NT2/D1 (cell line): ENCODE data around the gene MAD1L1.

Experiments
- DNase-seq: peaks from one replicate; pipeline ENCODE4 v3.0.0-alpha.2; 2011; ENCODE audit warnings: low read depth, low spot score
- H3K27me3 ChIP-seq: 2 replicates; pipeline ENCODE4 v1.6.0; 2011; ENCODE audit warnings: mild to moderate bottlenecking; ENCODE audit not compliant: insufficient read length, insufficient read depth
- H3K36me3 ChIP-seq: 2 replicates; pipeline ENCODE4 v1.6.1; 2011; ENCODE audit warnings: mild to moderate bottlenecking, low read length, mixed read lengths; ENCODE audit not compliant: insufficient read depth, insufficient read length
- H3K4me1 ChIP-seq: 2 replicates; pipeline ENCODE4 v1.5.1; 2011; ENCODE audit not compliant: insufficient read depth, insufficient read length
- H3K4me3 ChIP-seq: 2 replicates; pipeline ENCODE4 v1.5.1; 2011; ENCODE audit warnings: low read depth; ENCODE audit not compliant: insufficient read length
- H3K9ac ChIP-seq: 2 replicates; pipeline ENCODE4 v1.6.0; 2011; ENCODE audit warnings: low read depth; ENCODE audit not compliant: insufficient read length
- H3K9me3 ChIP-seq: 2 replicates; pipeline ENCODE4 v1.5.1; 2011; ENCODE audit warnings: mild to moderate bottlenecking, low read length; ENCODE audit not compliant: insufficient read depth
- SUZ12 ChIP-seq: IDR thresholded peaks from 2 replicates; pipeline ENCODE4 v1.6.1; 2011; ENCODE audit not compliant: insufficient read length, insufficient read depth; ENCODE audit errors: extremely low read depth
- YY1 ChIP-seq: IDR thresholded peaks from 2 replicates; pipeline ENCODE4 v1.6.1; 2011; ENCODE audit not compliant: insufficient read length, insufficient read depth
- ZNF274 ChIP-seq: IDR thresholded peaks from 2 replicates; pipeline ENCODE4 v1.6.1; 2011; ENCODE audit warnings: mild to moderate bottlenecking, low read depth, low read length

The MAD1L1 gene

GRCh38 chr7:2245883-2246675 lies 13.3 kb upstream of the MAD1L1 start:
- peaks cover 23% of the 10 kb centered on the region for H3K4me1 ChIP-seq
- peak overlapping the region; percentile 37 for H3K9ac ChIP-seq
- TF ChIP-seq SUZ12 (no peak), ZNF274 (no peak), YY1 (no peak)
- no peaks in the 10 kb centered on the region for H3K27me3 ChIP-seq
- H3K36me3 ChIP-seq: peaks cover 60% of the 10 kb centered on the region
- no peak for DNase-seq
- no peak overlapping the region for H3K4me3 ChIP-seq
- H3K9me3 ChIP-seq: no peaks in the 10 kb centered on the region

GRCh38 chr7:2244404-2244995 lies 11.8 kb upstream of the MAD1L1 start:
- peaks cover 23% of the 10 kb centered on the region for H3K4me1 ChIP-seq
- no peaks in the 10 kb centered on the region for H3K27me3 ChIP-seq
- no peaks in the 10 kb centered on the region for H3K9me3 ChIP-seq
- DNase-seq: no peak
- H3K36me3 ChIP-seq: peaks cover 61% of the 10 kb centered on the region
- H3K9ac ChIP-seq: peak overlapping the region; percentile 62
- TF ChIP-seq ZNF274 (no peak), SUZ12 (no peak), YY1 (no peak)
- no peak overlapping the region for H3K4me3 ChIP-seq

- no peak overlapping the region for H3K4me3 ChIP-seq
- H3K27me3 ChIP-seq: no peaks in the 10 kb centered on the region
- H3K9ac ChIP-seq: peak overlapping the region; percentile 94
- DNase-seq: no peak
- H3K9me3 ChIP-seq: no peaks in the 10 kb centered on the region
- peaks cover 63% of the 10 kb centered on the region for H3K36me3 ChIP-seq
- TF ChIP-seq ZNF274 (no peak), SUZ12 (no peak), YY1 (no peak)
- H3K4me1 ChIP-seq: peaks cover 18% of the 10 kb centered on the region
Measured at GRCh38 chr7:2243458-2243857, 10.7 kb upstream of the MAD1L1 start.

GRCh38 chr7:2242541-2243429 lies 10.0 kb upstream of the MAD1L1 start:
- DNase-seq: no peak
- peaks cover 63% of the 10 kb centered on the region for H3K36me3 ChIP-seq
- TF ChIP-seq YY1 (no peak), SUZ12 (no peak), ZNF274 (no peak)
- peak overlapping the region; percentile 89 for H3K4me3 ChIP-seq
- no peaks in the 10 kb centered on the region for H3K27me3 ChIP-seq
- peak overlapping the region; percentile 94 for H3K9ac ChIP-seq
- peaks cover 18% of the 10 kb centered on the region for H3K4me1 ChIP-seq
- H3K9me3 ChIP-seq: no peaks in the 10 kb centered on the region

- Histone ChIP-seq H3K27me3 (no peaks in the 10 kb centered on the region), H3K4me1 (peaks cover 11% of the 10 kb centered on the region), H3K9me3 (no peaks in the 10 kb centered on the region), H3K36me3 (peaks cover 64% of the 10 kb centered on the region), H3K4me3 (peak within 1 kb of the TSS; percentile 89), H3K9ac (peak within 1 kb of the TSS; percentile 94)
- TF ChIP-seq SUZ12 (no peak), YY1 (peak; percentile 66), ZNF274 (no peak)
- peak; percentile 80 for DNase-seq
Measured at GRCh38 chr7:2241580-2242540, 9.1 kb upstream of the MAD1L1 start, which contains the start of the genes MRM2 and NUDT1. MRM2 (minus strand) TSS chr7:2242205; CDS start chr7:2242169, 36 bp downstream. NUDT1 (plus strand) TSS chr7:2242226; CDS start chr7:2244575, 2,349 bp downstream.

GRCh38 chr7:2239242-2239641 lies 6.5 kb upstream of the MAD1L1 start:
- no peak for TF ChIP-seq YY1
- no peak for TF ChIP-seq SUZ12
- no peak for TF ChIP-seq ZNF274
- H3K36me3 ChIP-seq: peaks cover 66% of the 10 kb centered on the region
- H3K4me1 ChIP-seq: peaks cover 5% of the 10 kb centered on the region
- no peak for DNase-seq
- H3K4me3 ChIP-seq: no peak overlapping the region
- no peak overlapping the region for H3K9ac ChIP-seq
- no peaks in the 10 kb centered on the region for H3K27me3 ChIP-seq
- no peaks in the 10 kb centered on the region for H3K9me3 ChIP-seq
